ENCODE data around the gene CSMD2.

CSMD2 gene

GRCh38 chr1:33714421-33714820 lies 450.6 kb downstream of the CSMD2 start:
- DNase-seq (ENCODE audit: low read depth), result no peak

- DNase-seq (ENCODE audit: low read depth), result no peak
Observed at GRCh38 chr1:33713058-33713877, 451.8 kb downstream of the CSMD2 start.

- DNase-seq (ENCODE audit: low read depth), result no peak
Observed at GRCh38 chr1:33712186-33712585, 452.8 kb downstream of the CSMD2 start.

- DNase-seq (ENCODE audit: low read depth), result no peak
Observed at GRCh38 chr1:33711511-33711910, 453.5 kb downstream of the CSMD2 start.

DNA sequence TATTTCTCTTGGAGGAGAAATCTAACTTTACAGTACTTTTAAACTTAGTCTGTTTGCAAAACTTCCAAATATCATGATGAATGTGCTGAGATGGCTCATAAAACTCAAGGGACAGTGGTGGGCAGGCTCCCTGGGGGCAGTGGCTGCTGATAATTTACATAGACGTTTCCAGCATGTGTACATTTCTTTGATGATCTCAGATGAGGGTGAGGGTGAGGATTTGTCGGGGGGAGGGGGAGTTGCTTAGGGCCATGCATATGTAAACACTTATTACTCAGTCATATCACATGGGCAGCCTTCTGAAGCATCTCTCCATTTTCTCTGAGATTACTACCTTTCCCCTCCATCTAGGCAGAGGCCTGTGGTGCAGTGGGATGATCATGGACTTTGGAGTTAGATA lies 454.1 kb downstream of the CSMD2 start:
- no peak for DNase-seq (ENCODE audit: low read depth)

DNA sequence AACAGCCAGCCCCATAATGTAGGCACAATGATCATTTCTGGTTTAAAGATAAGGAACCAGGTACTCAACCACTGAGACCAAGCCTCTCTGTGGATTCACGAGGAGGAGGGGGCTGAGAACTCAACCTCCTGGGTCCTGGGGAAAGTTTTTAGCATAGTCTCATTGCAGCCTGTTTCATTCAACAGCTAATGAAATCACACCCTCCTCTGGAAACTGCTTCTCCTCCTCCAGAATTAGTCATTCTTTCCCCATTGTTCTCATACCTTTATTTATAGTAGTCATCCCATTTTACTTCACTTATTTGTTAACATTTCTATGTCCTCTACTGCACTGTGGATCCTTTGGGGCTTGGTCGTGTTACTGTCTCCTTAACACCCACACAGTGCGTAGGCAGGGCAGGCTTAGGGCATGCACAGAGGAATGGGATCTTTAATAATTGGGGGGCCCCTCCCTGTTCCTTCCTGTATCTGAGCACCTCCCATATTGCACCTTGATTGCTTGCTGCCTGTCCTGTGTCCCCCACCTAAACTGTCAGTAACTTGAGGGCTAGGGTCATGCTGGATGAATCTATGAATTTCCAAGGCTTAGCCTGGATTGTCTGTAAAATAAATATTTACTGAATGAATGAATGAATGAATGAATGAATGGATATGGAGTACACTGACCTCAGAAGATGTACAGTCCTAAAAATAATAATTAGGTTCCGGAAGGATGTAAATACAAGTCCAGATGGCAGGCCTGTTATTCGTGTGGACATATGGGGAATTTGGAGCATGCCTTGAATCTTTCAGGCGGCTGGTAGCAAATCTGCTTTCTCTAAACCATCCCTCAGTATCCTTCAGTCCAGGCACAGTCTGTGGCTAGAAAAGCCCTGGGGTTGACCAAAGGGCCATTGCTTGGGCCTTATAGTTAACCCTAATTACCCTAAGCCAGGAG lies 455.0 kb downstream of the CSMD2 start:
- no peak for DNase-seq (ENCODE audit: low read depth)

DNA sequence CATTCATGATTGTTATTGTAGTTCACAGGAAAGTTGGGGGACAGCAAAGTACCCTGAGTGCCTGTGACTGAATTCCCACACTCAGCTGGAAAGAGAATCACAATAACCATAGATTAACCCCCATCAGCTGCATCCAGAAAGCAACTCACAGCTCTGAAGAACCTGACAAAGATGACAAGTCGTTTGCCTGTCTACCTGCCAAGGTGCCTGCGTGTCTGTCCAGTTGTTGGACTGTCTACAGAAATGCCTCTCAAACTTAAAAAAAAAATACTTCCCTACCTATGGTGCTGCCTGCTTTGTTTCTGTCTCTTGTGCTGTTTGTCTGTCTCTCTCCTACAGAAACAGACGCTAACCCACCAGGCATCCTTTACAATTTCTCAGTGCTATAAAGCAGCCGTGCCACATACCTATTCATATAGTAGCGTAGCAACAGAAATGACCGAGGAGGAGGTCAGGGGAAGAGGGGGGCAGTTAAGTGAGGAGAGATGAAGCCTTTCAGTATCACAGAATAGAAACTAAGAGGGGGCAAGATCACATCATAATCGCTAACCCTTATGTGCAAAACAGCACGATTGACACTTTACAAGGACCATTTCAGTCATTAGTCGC lies 455.8 kb downstream of the CSMD2 start:
- no peak for DNase-seq (ENCODE audit: low read depth)

- no peak for DNase-seq (ENCODE audit: low read depth)
Observed at GRCh38 chr1:33706634-33707255, 458.3 kb downstream of the CSMD2 start.

- DNase-seq (ENCODE audit: low read depth), result no peak
Observed at GRCh38 chr1:33703464-33703863, 461.6 kb downstream of the CSMD2 start.

GRCh38 chr1:33698361-33699035 lies 466.5 kb downstream of the CSMD2 start:
- no peak for DNase-seq (ENCODE audit: low read depth)

GRCh38 chr1:33697816-33698215 lies 467.2 kb downstream of the CSMD2 start:
- no peak for DNase-seq (ENCODE audit: low read depth)

GRCh38 chr1:33696962-33697361 lies 468.1 kb downstream of the CSMD2 start:
- no peak for DNase-seq (ENCODE audit: low read depth)

DNA sequence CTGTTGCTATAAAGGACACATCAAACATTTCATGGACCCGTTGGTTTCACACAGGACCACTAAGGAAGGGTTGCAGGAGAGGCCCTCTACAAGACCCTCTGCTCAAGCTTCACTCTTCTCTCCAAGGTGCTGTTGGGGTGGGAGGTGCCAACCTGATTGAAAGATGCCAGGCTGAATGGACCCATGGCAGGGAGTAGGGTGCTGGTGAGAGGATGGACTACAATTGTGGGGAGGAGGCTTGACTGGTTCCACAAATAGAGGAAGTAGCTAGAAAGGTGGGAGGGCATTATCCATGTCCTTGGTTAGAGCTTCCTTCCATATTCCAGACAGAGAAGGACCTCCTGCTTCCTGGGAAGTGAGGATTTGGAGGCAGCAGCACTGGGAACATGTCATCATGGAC lies 468.7 kb downstream of the CSMD2 start:
- DNase-seq (ENCODE audit: low read depth), result no peak

DNA sequence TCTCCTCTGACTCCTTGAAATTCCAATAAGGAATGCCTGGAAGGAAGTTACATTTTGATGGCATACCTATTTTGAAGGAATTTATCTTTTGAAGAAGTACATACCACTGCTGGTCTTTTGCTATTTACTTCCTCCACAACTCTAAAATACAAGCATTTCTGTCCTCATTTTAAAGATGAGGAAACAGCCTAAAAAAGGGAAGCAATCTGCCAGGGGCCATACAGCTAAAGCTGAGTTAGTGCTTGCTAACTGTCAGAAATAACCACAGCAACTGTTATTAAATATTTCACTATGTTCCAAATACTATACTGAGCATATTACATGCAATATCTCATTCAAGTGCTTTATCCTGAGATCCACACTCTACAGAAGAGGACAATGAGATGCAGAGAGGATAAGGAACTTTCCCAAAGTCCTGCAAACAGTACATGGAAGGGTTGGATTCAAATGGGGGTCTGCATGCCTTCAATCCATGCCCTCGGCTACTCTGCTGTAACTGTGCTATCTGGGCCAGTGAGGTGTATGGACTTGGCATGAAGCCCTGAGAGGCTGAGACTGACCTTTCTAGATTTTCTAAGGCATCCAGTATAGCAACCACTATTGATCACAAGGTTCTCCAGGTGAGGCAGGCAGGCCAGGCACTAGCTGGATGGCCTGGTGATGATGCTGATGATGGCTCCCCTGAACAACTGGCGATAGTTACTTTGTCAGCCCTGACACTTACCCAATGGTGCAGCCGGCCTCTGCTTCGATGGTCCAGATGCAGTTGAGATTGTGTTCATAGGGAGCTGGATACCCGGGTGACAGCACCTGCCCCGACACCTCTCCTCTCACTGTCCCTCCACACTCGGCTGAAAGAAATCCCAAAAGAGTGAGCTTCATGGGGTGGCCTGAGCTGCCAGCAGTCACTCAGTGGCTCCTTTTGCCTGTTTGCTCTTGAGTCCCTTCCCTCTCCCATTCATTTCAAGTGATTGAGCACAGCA lies 472.5 kb downstream of the CSMD2 start:
- DNase-seq (ENCODE audit: low read depth), result no peak

- no peak for DNase-seq (ENCODE audit: low read depth)
Observed at GRCh38 chr1:33687000-33687399, 478.0 kb downstream of the CSMD2 start.

DNA sequence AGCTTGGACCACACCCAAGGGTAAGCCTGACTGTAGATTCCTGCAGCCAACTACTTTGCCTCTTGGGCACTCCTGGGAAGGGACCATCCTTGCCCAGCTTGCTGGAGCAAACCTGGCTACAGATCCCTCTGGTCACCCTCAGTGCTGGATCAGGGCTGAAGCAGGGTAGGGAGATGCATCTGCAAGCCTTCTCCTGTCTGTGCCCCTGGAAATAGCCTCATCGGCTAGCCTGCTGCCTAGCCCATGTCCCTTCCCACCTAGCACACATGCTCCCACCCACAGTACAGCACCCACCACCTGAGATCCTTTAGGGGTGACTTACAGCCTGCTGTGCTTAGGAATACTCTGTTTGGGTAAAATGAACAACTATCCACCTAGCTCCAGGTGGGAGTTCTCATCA lies 478.5 kb downstream of the CSMD2 start:
- no peak for DNase-seq (ENCODE audit: low read depth)

GRCh38 chr1:33685256-33685655 lies 479.8 kb downstream of the CSMD2 start:
- no peak for DNase-seq (ENCODE audit: low read depth)

DNA sequence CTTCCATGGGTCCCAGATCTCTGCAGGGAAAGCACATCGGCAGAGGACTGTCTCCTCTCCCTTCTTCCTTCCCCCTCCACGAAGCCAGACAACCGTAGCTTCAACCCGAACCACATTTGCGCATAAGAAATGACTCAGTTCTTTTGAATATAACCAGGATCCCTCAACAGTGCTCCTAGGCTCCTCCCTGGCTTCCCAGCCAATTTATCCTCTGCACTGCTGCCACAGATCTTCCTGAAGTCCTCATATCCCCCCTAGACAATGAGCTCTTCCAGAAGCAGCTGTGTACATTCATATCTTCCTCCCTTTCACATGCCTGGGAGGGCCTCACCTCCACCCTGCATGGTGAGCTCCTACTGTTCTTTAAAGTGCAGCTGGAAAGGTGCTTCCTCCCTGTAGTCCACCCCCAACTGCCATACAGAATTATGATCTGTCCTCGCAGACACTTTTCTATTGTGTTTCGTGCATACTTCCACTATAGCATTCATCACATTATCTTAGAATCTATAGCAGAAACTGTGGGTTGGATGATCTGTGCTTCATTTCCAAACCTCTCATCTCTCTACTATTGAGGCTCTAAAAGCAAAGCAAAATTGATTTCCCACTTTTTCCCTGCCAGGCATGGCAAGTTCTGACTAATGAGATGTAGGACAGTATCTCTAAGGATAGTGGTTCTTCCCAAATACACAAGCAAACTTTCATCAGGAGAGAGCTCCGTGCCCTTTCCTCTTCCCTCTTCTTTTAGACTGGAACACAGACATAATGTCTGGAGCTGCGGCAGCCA lies 480.4 kb downstream of the CSMD2 start:
- DNase-seq (ENCODE audit: low read depth), result no peak

DNA sequence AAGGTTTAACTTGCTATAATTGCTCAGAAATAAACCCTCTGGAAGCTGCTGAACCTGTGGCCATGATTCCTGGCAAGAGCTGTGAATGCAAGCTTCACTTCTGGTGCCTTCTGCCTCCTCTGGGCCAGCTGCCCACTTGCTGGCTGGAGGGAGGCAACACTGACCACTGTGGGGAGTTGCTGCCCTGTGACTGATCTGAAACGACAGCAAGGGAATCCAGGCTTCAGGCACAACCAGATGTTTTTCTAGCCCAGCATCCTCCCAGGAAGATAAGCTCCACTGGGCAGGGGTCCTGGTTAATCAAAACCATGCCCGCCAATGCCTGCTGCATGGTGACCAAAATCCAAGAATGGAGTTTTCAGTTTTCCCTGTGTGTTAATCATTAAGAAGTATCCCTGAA lies 481.1 kb downstream of the CSMD2 start:
- DNase-seq (ENCODE audit: low read depth), result no peak

DNA sequence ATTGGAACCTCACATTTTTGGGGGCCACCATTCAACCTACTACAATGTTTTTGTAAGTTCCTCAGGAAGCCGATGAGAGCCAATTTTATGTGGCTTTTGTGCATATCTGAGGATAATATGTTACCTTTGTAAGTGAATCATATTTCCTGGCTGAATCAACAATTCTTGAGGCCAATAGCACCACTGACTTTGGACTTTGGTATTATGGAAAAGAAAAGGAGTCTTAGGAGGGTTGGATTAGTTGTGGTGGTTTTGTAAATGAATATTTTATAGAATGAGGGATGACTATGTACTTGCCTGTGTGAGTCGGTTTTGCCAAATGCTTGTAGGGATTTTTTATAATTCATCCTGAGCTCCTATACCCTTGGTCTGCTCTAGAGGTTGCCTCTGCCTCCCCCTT lies 482.7 kb downstream of the CSMD2 start:
- DNase-seq (ENCODE audit: low read depth), result no peak

Measured in ELR (cell line).